ENCODE results near the gene CACHD1.

CACHD1 gene

GRCh38 chr1:64703600-64703999 lies 233.7 kb downstream of the CACHD1 start:
- DNase-seq (ENCODE audit: low read depth) = no peak
- no peak overlapping the region for H3K4me3 ChIP-seq (ENCODE audit: low read depth, low read length)
- no peak for TF ChIP-seq CTCF (IDR thresholded peaks at IDR 0.05; ENCODE audit: insufficient read depth, low read depth, low read length, missing control alignments)

GRCh38 chr1:64705591-64705990 lies 235.7 kb downstream of the CACHD1 start:
- H3K4me3 ChIP-seq (ENCODE audit: low read depth, low read length) = no peak overlapping the region
- DNase-seq (ENCODE audit: low read depth) = no peak
- no peak for TF ChIP-seq CTCF (IDR thresholded peaks at IDR 0.05; ENCODE audit: insufficient read depth, low read depth, low read length, missing control alignments)

- TF ChIP-seq CTCF (IDR thresholded peaks at IDR 0.05; ENCODE audit: insufficient read depth, low read depth, low read length, missing control alignments) = no peak
- no peak overlapping the region for H3K4me3 ChIP-seq (ENCODE audit: low read depth, low read length)
- no peak for DNase-seq (ENCODE audit: low read depth)
These were observed 241.3 kb downstream of the CACHD1 start for GRCh38 chr1:64711266-64711665.

DNA sequence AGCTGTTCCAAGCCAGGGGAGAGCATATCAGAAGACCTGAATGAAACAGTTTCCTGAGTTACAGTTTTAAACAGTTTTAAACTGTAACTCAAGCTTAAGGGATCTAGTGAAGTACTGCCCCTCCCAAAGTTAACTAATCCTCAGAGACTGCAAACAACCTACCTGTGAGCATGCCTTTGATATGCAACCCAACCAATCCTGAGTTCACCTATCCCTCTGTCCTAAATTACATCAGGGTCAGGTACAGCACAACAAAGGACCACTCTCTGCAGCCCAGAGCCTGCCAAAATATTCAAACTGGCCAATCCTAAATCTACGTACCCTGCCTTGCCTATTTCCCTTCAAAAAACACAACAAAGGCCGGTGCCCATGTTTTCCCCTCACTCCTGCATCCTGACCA lies 242.1 kb downstream of the CACHD1 start:
- H3K4me3 ChIP-seq (ENCODE audit: low read depth, low read length) = no peak overlapping the region
- no peak for TF ChIP-seq CTCF (IDR thresholded peaks at IDR 0.05; ENCODE audit: insufficient read depth, low read depth, low read length, missing control alignments)
- no peak for DNase-seq (ENCODE audit: low read depth)

- DNase-seq (ENCODE audit: low read depth) = no peak
These were observed 245.3 kb downstream of the CACHD1 start for GRCh38 chr1:64715186-64715585.

GRCh38 chr1:64721135-64721534 lies 251.2 kb downstream of the CACHD1 start:
- DNase-seq (ENCODE audit: low read depth) = no peak
- TF ChIP-seq CTCF (IDR thresholded peaks at IDR 0.05; ENCODE audit: insufficient read depth, low read depth, low read length, missing control alignments) = no peak
- H3K4me3 ChIP-seq (ENCODE audit: low read depth, low read length) = no peak overlapping the region

More at GRCh38 chr1:64715186-64715585, 245.3 kb downstream of the CACHD1 start:
- H3K4me3 ChIP-seq (ENCODE audit: low read depth, low read length) = no peak overlapping the region
- no peak for TF ChIP-seq CTCF (IDR thresholded peaks at IDR 0.05; ENCODE audit: insufficient read depth, low read depth, low read length, missing control alignments)

DNA sequence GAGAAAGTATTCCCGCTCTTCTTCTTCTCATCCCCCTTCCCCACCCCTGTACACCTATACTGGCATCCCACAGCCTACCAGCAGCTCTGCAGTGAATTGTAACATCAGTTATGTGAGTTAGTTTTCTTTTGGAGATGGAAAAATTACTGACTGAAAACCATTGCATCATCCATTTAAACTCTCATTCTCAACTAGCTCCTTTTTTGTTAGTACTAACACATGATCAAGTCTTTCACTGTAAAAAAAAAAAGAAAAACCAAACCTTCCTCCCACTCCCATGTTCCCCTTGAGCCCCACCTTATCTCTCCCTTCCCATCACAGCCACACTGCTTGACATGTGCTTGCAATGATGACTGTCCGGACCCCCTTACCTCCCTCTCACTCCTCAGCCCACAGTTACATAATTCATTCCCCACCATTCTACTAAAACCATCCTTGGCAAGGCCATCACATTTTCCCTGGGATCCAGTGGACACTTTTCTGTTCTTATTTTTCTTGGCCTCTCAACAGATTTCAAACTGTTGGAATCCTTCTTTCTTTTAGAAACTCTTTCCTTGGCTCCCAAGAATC lies 251.7 kb downstream of the CACHD1 start:
- no peak overlapping the region for H3K4me3 ChIP-seq (ENCODE audit: low read depth, low read length)
- no peak for DNase-seq (ENCODE audit: low read depth)
- TF ChIP-seq CTCF (IDR thresholded peaks at IDR 0.05; ENCODE audit: insufficient read depth, low read depth, low read length, missing control alignments) = no peak

All from GM12865 (cell line).